ENCODE results near the gene PRPSAP2.

The PRPSAP2 gene

DNA sequence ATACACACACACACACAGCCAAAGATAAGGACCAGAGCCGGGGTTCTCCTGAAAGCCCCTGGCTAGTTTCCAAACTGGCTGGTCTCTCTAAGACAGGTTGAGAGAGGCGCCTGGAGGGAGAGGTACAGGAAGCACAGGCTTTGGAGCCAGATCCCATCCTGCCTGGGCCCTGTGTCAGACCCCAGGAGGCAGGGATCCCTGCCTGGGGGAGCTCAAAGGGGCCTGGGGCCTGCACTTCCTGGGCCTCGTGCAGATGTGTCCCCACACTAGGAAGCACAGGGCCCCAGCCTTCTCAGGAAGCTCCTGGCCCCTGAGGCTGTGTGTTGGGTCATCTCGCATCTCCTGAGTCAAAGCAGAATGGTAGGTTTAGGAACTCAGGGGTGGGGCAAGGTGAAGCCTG lies 110.0 kb downstream of the PRPSAP2 start:
- TF ChIP-seq, protein P1, sequence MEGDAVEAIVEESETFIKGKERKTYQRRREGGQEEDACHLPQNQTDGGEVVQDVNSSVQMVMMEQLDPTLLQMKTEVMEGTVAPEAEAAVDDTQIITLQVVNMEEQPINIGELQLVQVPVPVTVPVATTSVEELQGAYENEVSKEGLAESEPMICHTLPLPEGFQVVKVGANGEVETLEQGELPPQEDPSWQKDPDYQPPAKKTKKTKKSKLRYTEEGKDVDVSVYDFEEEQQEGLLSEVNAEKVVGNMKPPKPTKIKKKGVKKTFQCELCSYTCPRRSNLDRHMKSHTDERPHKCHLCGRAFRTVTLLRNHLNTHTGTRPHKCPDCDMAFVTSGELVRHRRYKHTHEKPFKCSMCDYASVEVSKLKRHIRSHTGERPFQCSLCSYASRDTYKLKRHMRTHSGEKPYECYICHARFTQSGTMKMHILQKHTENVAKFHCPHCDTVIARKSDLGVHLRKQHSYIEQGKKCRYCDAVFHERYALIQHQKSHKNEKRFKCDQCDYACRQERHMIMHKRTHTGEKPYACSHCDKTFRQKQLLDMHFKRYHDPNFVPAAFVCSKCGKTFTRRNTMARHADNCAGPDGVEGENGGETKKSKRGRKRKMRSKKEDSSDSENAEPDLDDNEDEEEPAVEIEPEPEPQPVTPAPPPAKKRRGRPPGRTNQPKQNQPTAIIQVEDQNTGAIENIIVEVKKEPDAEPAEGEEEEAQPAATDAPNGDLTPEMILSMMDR (IDR thresholded peaks at IDR 0.05; ENCODE audit: control insufficient read depth, extremely low read depth, insufficient read depth) = no peak
- no peak for DNase-seq (ENCODE audit: low read depth)
- no peak overlapping the region for H3K4me3 ChIP-seq (ENCODE audit: low read depth, low read length)

DNA sequence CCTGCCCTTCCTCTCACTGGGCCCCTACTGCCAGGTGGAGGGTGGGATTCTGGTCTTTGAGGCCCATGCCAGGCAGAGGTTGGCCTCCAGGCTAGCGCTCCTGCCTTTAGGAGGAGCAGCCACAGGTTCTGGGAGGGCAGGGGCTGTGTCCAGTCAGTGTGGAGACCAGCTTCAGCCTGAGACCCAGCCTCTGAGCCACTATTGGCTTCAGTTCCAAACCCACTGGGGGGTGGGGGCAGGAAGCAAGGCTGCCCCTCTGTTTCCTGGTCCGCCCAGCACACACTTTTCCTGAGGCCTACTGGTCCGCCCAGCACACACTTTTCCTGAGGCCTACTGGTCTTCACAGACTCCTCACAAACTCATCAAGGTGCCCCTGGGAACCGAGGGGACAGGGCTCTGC lies 110.4 kb downstream of the PRPSAP2 start:
- no peak for DNase-seq (ENCODE audit: low read depth)
- no peak overlapping the region for H3K4me3 ChIP-seq (ENCODE audit: low read depth, low read length)
- TF ChIP-seq, protein P1 (IDR thresholded peaks at IDR 0.05; ENCODE audit: control insufficient read depth, extremely low read depth, insufficient read depth) = no peak

DNA sequence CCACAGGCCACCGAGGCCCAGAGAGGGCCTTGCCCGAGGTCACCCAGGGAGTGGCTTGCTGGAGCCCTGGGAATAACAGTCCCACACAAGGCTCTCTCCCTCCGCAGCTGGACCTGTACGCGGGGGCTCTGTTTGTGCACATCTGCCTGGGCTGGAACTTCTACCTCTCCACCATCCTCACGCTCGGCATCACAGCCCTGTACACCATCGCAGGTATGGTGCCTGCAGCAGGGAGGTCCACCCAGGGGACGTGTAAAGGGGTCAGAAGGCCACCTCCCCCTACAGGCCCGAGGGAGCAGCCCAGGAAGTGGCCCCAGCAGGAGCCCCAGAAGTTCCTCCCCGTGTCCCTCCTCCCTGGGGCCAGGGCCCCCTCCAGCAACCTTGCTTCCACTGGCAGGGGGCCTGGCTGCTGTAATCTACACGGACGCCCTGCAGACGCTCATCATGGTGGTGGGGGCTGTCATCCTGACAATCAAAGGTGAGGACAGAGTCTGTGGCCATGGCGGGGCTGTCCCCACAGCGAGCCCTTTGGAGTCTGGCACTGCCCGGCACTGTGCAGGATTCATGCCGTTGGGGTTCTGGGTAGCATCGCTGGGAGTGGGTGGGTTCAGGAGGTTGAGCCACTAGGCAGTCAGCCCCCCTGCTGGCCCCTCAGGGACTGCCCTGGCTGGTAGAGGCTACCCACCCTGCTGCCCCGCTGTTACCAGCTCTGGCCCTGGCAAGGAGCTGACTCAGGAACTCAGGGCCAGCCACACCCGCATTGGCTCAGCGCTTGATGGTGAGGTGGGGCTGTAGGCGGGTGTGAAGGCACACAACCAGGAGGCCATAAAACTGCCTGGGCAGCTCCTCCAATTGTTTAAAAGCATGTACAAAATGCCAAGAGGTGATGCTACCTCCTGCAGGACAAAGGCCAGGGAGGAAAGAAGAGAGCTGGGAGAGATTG lies 111.3 kb downstream of the PRPSAP2 start:
- peak; percentile 82 for DNase-seq (ENCODE audit: low read depth)
- H3K4me3 ChIP-seq (ENCODE audit: low read depth, low read length) = no peak overlapping the region
- TF ChIP-seq, protein P1 (IDR thresholded peaks at IDR 0.05; ENCODE audit: control insufficient read depth, extremely low read depth, insufficient read depth) = peak; percentile 26; the same call in 1 of the 2 replicates

DNA sequence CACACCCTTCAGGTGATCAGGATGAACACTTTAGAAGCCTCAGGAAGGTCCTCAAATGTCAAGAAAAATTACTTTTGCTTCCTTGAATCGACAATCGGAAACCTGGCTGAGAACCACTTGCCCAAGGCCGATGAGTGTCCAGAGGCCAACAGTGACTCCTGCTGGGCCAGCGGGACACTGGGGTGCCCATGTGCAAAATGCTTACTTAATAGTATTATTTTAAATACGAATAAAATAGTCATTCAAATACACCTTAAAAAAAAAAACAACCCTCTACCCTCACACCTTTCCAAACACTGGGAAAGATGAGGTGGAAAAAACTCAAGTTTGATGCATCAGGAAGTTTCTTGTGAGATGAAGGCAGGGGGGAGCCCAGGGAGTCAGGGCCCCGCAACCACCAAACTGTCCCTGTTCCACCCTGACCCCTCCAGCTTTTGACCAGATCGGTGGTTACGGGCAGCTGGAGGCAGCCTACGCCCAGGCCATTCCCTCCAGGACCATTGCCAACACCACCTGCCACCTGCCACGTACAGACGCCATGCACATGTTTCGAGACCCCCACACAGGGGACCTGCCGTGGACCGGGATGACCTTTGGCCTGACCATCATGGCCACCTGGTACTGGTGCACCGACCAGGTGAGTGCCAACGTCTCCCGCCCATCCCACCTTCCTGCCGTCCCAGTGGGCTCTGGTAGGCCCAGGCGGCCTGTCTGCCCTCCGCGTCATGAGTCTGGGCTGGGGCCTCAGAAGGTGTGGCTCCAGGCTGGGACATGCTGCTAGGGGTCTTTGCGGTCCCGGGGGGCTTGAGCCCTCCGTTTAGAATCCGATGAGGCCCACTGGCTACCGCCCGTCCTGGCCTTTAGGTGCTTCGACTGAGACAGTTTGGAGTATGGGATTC lies 112.9 kb downstream of the PRPSAP2 start:
- TF ChIP-seq, protein P1 (IDR thresholded peaks at IDR 0.05; ENCODE audit: control insufficient read depth, extremely low read depth, insufficient read depth) = no peak
- DNase-seq (ENCODE audit: low read depth) = no peak
- no peak overlapping the region for H3K4me3 ChIP-seq (ENCODE audit: low read depth, low read length)

DNA sequence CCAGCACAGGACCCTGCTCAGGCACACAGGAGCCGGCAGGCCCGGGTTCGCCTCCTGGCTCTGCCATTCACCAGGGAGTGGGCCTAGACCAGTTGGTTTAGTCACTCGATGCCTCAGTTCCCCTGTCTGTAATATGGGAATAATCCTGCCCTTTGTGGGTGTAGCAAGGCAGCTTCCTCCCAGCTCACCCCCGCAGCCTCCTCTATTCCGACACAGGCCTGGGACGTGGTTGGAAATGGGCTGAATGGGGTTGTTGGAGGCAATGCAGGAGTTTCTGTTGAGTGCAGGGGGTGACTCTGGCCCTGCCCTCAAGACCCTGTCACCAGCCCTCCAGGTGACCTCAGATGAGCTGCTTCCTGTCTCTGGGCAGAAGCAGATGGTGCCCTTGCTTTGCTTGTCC lies 113.9 kb downstream of the PRPSAP2 start:
- no peak overlapping the region for H3K4me3 ChIP-seq (ENCODE audit: low read depth, low read length)
- DNase-seq (ENCODE audit: low read depth) = no peak
- TF ChIP-seq, protein P1 (IDR thresholded peaks at IDR 0.05; ENCODE audit: control insufficient read depth, extremely low read depth, insufficient read depth) = no peak

DNA sequence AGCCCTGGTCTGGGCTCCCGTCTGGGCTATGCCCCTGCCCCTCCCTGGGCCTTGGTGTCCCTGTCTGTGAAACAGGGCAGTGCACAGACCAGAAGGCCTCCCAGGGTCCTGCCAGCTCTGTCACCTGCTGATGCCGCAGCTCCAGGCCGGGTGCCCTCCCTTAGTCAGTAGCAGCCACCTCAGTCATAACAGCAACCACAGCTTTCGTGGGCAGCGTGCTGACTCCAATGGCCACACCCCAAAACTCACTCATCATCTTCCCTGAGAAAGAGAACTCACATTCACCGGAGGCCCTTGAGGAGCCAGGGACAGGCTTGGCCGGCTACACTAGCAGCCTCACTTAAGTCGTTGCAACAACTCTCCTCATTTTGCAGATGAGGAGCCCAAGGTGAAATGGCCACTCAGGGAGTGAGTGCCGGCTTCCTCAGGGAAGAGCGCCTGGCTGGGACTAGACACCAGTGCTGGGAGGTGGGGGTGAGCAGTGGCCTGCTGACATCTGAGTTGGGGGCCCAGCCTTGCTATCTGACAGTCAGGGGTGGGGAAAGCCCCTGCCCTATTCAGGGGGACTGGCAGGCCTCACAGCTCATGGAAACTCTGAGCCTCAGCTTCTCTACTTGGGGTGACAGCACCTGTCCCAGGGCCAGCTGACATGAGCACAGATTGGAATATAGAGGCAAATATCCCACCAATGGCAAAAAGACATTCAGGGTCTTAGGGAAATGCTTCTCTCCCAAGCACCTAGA lies 116.6 kb downstream of the PRPSAP2 start:
- DNase-seq (ENCODE audit: low read depth) = no peak
- TF ChIP-seq, protein P1 (IDR thresholded peaks at IDR 0.05; ENCODE audit: control insufficient read depth, extremely low read depth, insufficient read depth) = no peak

More for the DNA sequence above, 116.6 kb downstream of the PRPSAP2 start:
- H3K4me3 ChIP-seq (ENCODE audit: low read depth, low read length) = no peak overlapping the region
